ENCODE results near the gene GP1BA.

DNA sequence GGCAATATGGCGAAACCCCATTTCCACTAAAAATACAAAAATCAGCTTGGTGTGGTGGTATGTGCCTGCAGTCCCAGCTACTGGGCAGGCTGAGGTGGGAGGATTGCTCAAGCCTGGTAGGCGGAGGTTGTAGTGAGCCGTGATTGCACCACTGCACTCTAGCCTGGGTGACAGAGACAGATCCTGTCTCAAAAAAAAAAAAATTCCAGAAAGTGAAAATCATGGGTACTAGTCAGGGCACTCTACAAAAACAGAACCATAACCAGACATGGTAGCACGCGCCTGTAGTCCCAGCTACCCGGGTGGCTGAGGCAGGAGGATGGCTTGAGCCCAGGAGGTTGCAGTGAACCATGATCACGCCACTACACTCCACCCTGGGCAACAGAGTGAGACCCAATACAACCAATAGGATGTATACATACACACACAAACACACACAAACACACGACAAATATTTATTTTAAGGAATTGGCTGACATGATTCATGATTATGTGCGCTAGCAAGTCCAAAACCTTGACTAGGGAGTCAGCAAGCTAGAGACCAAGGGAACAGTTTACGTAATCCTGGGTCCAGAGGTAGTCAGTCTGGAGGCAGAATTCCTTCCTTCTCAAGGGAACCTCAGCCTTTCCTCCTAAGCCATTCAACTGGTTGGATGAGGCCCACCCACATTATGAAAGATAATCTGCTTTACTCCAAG lies 11.6 kb upstream of the GP1BA start:
- TF ChIP-seq MYC (IDR thresholded peaks at IDR 0.05; ENCODE audit: insufficient read depth, insufficient read length, insufficient replicate concordance, low read length, severe bottlenecking) (no peak), NKRF (conservative IDR thresholded peaks at IDR 0.05) (no peak), IKZF2 (IDR thresholded peaks at IDR 0.05) (no peak), BRCA1 (IDR thresholded peaks at IDR 0.05; ENCODE audit: low read depth, low read length) (no peak), SUZ12 (IDR thresholded peaks at IDR 0.05; ENCODE audit: unreplicated experiment) (no peak), EP300 (IDR thresholded peaks at IDR 0.05; ENCODE audit: borderline replicate concordance in 1 of 2, control insufficient read depth in 1 of 2, low read depth in 2 of 2, low read length in 2 of 2) (no peak), CTCF (IDR thresholded peaks at IDR 0.05 in 2 of 3, conservative IDR thresholded peaks at IDR 0.05 in 1 of 3; ENCODE audit: control insufficient read depth in 2 of 3, extremely low read depth in 1 of 3, insufficient read depth in 1 of 3, low read depth in 3 of 3, low read length in 3 of 3) (no peak), ATF3 (IDR thresholded peaks at IDR 0.05; ENCODE audit: borderline replicate concordance, extremely low read depth, low read depth, low read length) (no peak), MXI1 (IDR thresholded peaks at IDR 0.05; ENCODE audit: low read depth, low read length) (no peak), BHLHE40 (IDR thresholded peaks at IDR 0.05; ENCODE audit: borderline replicate concordance in 1 of 2, low read depth in 2 of 2, low read length in 1 of 2) (no peak), EGR1 (IDR thresholded peaks at IDR 0.05; ENCODE audit: borderline replicate concordance in 1 of 2, low read depth in 2 of 2, low read length in 2 of 2) (no peak), POLR2A (IDR thresholded peaks at IDR 0.05; ENCODE audit: low read depth, low read length) (no peak), SIN3A (IDR thresholded peaks at IDR 0.05; ENCODE audit: low read depth, low read length) (no peak)
